Upper lobe of left lung (tissue), 6 donors: ENCODE measurements around the gene WDR46. TPM values are rescaled to one million over a fixed set of nuclear protein-coding genes. Genes with fewer than 3 reads are reported as not detected.

Source experiments
- ATAC-seq, 2 donors: fragments of 200-7000 bp; cut with Tn5 transposase; one replicate each; pipeline ENCODE4 v1.9.1; 2022; ENCODE audit warnings: mild to moderate bottlenecking in 2 of 2, moderate library complexity in 2 of 2; ENCODE audit not compliant: low FRiP score in 2 of 2
- DNase-seq, 2 donors: peaks; one replicate each; pipeline ENCODE4 v3.0.0-alpha.2; 2019 to 2020
- H3K27ac ChIP-seq, 4 donors: fragments of 200-600 bp; sonication (generic); one replicate each; pipeline ENCODE4 v1.5.1; 2016 to 2019
- H3K27me3 ChIP-seq, 4 donors: fragments of 200-600 bp; sonication (generic); one replicate each; pipeline ENCODE4 v1.5.1; 2017 to 2019
- H3K36me3 ChIP-seq, 4 donors: fragments of 200-600 bp; sonication (generic); one replicate each; pipeline ENCODE4 v1.5.1; 2016 to 2019
- H3K4me1 ChIP-seq, 4 donors: fragments of 200-600 bp; sonication (generic); one replicate each; pipeline ENCODE4 v1.5.1; 2018 to 2019
- H3K4me3 ChIP-seq, 4 donors: fragments of 200-600 bp; sonication (generic); one replicate each; pipeline ENCODE4 v1.5.1; 2017 to 2019; ENCODE audit warnings: mild to moderate bottlenecking in 2 of 4, moderate library complexity in 1 of 4
- H3K9me3 ChIP-seq, 4 donors: fragments of 200-600 bp; sonication (generic); one replicate each; pipeline ENCODE4 v1.5.1; 2018 to 2019
- CTCF ChIP-seq, 6 experiments: fragments of 450-650 bp in 4 of 6; fragments of 200-600 bp in 2 of 6; sonication (generic) in 2 of 6; IDR thresholded peaks; one replicate each; pipeline ENCODE4 v1.5.1; 2016 to 2019; ENCODE audit warnings: antibody characterized with exemption in 6 of 6
- EP300 ChIP-seq, 4 donors: sonication (generic); formaldehyde crosslinking; IDR thresholded peaks; one replicate each; pipeline ENCODE4 v1.5.1; 2017; ENCODE audit warnings: antibody characterized with exemption in 4 of 4, control low read depth in 2 of 4
- POLR2A ChIP-seq, 4 donors: fragments of 450-650 bp; IDR thresholded peaks; one replicate each; pipeline ENCODE4 v1.5.1; 2016 to 2017; ENCODE audit warnings: antibody characterized with exemption in 4 of 4, mild to moderate bottlenecking in 2 of 4
- POLR2AphosphoS5 ChIP-seq, 2 donors: sonication (generic); formaldehyde crosslinking; IDR thresholded peaks; one replicate each; pipeline ENCODE4 v1.5.1; 2017; ENCODE audit warnings: antibody characterized with exemption in 2 of 2
- WGBS, 2 donors: methylation state at CpG; one replicate each; pipeline ENCODE4 v1.1.5; 2017 to 2018; 5-methylcytosine and 5-hydroxymethylcytosine counted together
- total RNA-seq, 6 donors: library from RNA; depleted of rRNA in 4 of 6; stranded (reverse); fragments of >200 nt in 4 of 6; gene quantifications; one replicate each; pipeline versions ENCODE4 v1.1.0 to v1.2.1, GENCODE V29; 2016 to 2021
- donor health status: DM: no; HTN: no; CAD: no; lungs with moderate emphysema.
- donor health status: DM: no; HTN: yes; CAD: no; lungs with severe emphysema.

The WDR46 gene
- total RNA-seq, 6 donors from 2014 or later, result 21.1 to 50.3 (median 41.7) TPM

- H3K4me3 ChIP-seq, result no peak overlapping the region
- ATAC-seq, result no peak
- 78 to 87% methylated on average over 10 of the region's 10 CpGs for WGBS, 2 donors
- no peaks in the 10 kb centered on the region for H3K36me3 ChIP-seq
- H3K4me1 ChIP-seq, result no peaks in the 10 kb centered on the region
- H3K27ac ChIP-seq, result no peak overlapping the region
- no peaks in the 10 kb centered on the region for H3K9me3 ChIP-seq
- no peak for TF ChIP-seq CTCF (IDR thresholded peaks at IDR 0.05)
- no peak for TF ChIP-seq POLR2AphosphoS5 (IDR thresholded peaks at IDR 0.05)
- no peak for TF ChIP-seq POLR2A (IDR thresholded peaks at IDR 0.05)
- TF ChIP-seq EP300 (IDR thresholded peaks at IDR 0.05), result no peak
- no peak for DNase-seq
- H3K27me3 ChIP-seq, result no peaks in the 10 kb centered on the region
Measured at GRCh38 chr6:33330736-33331135, 41.7 kb upstream of the WDR46 start.

- Histone ChIP-seq H3K4me1 (peaks cover under 1 to 3% (median 1%) of the 10 kb centered on the region in 4 donors), H3K27ac (no peak overlapping the region), H3K36me3 (no peaks in the 10 kb centered on the region), H3K4me3 (no peak overlapping the region), H3K9me3 (no peaks in the 10 kb centered on the region), H3K27me3 (no peaks in the 10 kb centered on the region)
- 47 to 80% methylated on average over 5 of the region's 5 CpGs for WGBS, 2 donors
- no peak for ATAC-seq
- TF ChIP-seq POLR2A (IDR thresholded peaks at IDR 0.05) (no peak), CTCF (IDR thresholded peaks at IDR 0.05) (no peak), POLR2AphosphoS5 (IDR thresholded peaks at IDR 0.05) (no peak), EP300 (IDR thresholded peaks at IDR 0.05) (no peak)
- no peak for DNase-seq
Measured at GRCh38 chr6:33329058-33329457, 40.0 kb upstream of the WDR46 start.

GRCh38 chr6:33324125-33324524 lies 35.1 kb upstream of the WDR46 start:
- TF ChIP-seq CTCF (IDR thresholded peaks at IDR 0.05) (no peak), POLR2AphosphoS5 (IDR thresholded peaks at IDR 0.05) (no peak), EP300 (IDR thresholded peaks at IDR 0.05) (no peak), POLR2A (IDR thresholded peaks at IDR 0.05) (no peak)
- H3K4me1 ChIP-seq, result peaks cover 32 to 38% (median 34%) of the 10 kb centered on the region in 4 donors
- no peaks in the 10 kb centered on the region for H3K9me3 ChIP-seq
- H3K27me3 ChIP-seq, result no peaks in the 10 kb centered on the region
- peak overlapping the region in 3 of 4 donors; percentile 86 to 89 (median 88) for H3K4me3 ChIP-seq
- peak overlapping the region in 3 of 4 donors; percentile 92 to 97 (median 95) for H3K27ac ChIP-seq
- no peak for ATAC-seq
- 22% methylated on average over 7 of the region's 7 CpGs for WGBS, 2 donors
- H3K36me3 ChIP-seq, result peaks cover 7 to 24% (median 23%) of the 10 kb centered on the region in 4 donors
- DNase-seq, result no peak

GRCh38 chr6:33323623-33323948 lies 34.5 kb upstream of the WDR46 start:
- no peak for DNase-seq
- Histone ChIP-seq H3K27ac (peak overlapping the region; percentile 85 to 97 (median 94)), H3K27me3 (no peaks in the 10 kb centered on the region), H3K36me3 (peaks cover 7 to 30% (median 28%) of the 10 kb centered on the region in 4 donors), H3K4me3 (peak overlapping the region; percentile 44 to 89 (median 87)), H3K9me3 (no peaks in the 10 kb centered on the region), H3K4me1 (peaks cover 36 to 43% (median 40%) of the 10 kb centered on the region in 4 donors)
- ATAC-seq, result no peak
- 1 to 4% methylated on average over 12 of the region's 12 CpGs for WGBS, 2 donors
- TF ChIP-seq CTCF (IDR thresholded peaks at IDR 0.05) (no peak), EP300 (IDR thresholded peaks at IDR 0.05) (no peak), POLR2A (IDR thresholded peaks at IDR 0.05) (no peak), POLR2AphosphoS5 (IDR thresholded peaks at IDR 0.05) (no peak)

GRCh38 chr6:33321227-33321626 lies 32.2 kb upstream of the WDR46 start:
- Histone ChIP-seq H3K4me3 (peak overlapping the region in 1 of 4 donors; percentile 89), H3K4me1 (peaks cover 48 to 58% (median 56%) of the 10 kb centered on the region in 4 donors), H3K27me3 (no peaks in the 10 kb centered on the region), H3K36me3 (peaks cover 7 to 34% (median 31%) of the 10 kb centered on the region in 4 donors), H3K9me3 (no peaks in the 10 kb centered on the region), H3K27ac (peak overlapping the region in 2 of 4 donors; percentile 95 to 97)
- ATAC-seq, result no peak
- WGBS, 2 donors, result 68 to 76% methylated on average over 8 to 9 of the region's 9 CpGs
- TF ChIP-seq POLR2AphosphoS5 (IDR thresholded peaks at IDR 0.05) (no peak), EP300 (IDR thresholded peaks at IDR 0.05) (no peak), CTCF (IDR thresholded peaks at IDR 0.05) (no peak), POLR2A (IDR thresholded peaks at IDR 0.05) (no peak)
- no peak for DNase-seq
